Gastrocnemius medialis (tissue), 4 donors: Measurements from ENCODE around the gene SPNS2.

Experiments
- CTCF ChIP-seq, 5 experiments: fragments of 450-650 bp in 3 of 5; fragments of 200-600 bp in 2 of 5; sonication (generic) in 2 of 5; IDR thresholded peaks in 4 of 5; conservative IDR thresholded peaks in 1 of 5; 1 replicate in 4 of 5; 2 replicates in 1 of 5; pipeline ENCODE4 v1.5.1; 2016 to 2019; ENCODE audit warnings: antibody characterized with exemption in 5 of 5, mild to moderate bottlenecking in 3 of 5, moderate library complexity in 3 of 5
- POLR2A ChIP-seq, 2 donors: fragments of 450-650 bp; IDR thresholded peaks; one replicate each; pipeline ENCODE4 v1.6.1; 2017; ENCODE audit warnings: antibody characterized with exemption in 2 of 2, mild to moderate bottlenecking in 2 of 2, moderate library complexity in 2 of 2

GRCh38 chr17:4565209-4566141 lies 66.8 kb downstream of the SPNS2 start:
- TF ChIP-seq CTCF (IDR thresholded peaks at IDR 0.05 in 4 of 5, conservative IDR thresholded peaks at IDR 0.05 in 1 of 5) (peak; percentile 79 to 88 (median 86)), POLR2A (IDR thresholded peaks at IDR 0.05) (no peak)
